ENCODE results near the gene ANAPC2. TPM values are rescaled to one million over a fixed set of nuclear protein-coding genes. Genes with fewer than 3 reads are reported as not detected.

ANAPC2 gene
- total and polyA plus RNA-seq, 8 donors: 42.1 to 58.8 (median 44.4) TPM

DNA sequence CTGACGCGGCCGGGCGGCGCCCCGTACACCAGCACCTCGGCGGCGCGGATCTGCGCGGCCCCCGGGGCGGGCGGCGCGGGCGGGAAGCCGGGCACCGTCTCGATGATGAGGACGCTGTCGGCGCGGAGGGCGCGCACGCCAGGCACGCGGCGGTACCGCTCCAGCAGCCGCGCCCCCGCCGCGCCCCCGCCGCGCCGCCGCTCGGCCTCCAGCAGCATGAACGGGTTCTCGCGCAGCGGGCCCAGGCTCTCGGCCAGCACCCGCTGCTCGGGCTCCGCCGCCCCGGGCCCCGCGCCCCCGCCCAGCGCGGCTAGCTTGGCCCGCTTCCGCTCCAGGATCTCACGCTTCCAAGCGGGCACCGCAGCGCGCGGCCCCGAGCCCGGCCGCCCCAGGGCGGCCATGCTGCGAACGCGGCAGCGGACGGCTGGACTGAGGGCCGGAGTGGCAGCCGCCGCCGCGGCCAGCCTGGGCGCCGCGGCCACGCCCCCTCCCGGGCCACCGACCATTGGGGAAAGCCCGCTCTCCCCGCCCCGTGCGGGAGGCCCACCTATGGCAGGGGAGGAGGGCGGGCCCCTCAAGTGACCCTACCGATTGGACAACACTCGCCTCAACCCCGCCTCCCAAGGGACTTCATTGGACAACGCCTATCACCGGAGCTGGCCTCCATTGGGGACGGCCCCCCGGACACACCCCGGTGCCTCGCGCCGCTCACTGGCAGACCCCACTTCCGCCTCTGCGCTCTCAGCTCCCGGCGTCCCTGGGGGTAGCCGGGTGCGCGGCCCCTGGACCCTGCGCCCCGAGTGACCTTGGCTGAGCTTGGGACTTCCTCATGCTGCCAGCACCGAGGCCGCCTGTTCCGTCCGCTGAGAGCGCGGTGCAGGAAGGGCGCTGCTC is 12.2 kb upstream of the ANAPC2 start, which contains the start of gene TPRN:
Gene TPRN (minus strand): TSS at position 431 of the 894 bp plus-strand sequence. CDS start 30 bp downstream, at position 401.
- intact Hi-C loops (cut with DNase I): no loop called here
- DNase-seq (peak; percentile 97 to 99 (median 98)), ATAC-seq (peak; percentile 95)
- Histone ChIP-seq H3K4me1 (peaks cover 25 to 74% of the 10 kb centered on the region in 2 donors), H3K27ac (peak within 1 kb of the TSS; percentile 82 to 92), H3K9me3 (no peaks in the 10 kb centered on the region), H3K4me3 (peak within 1 kb of the TSS; percentile 55 to 74), H3K27me3 (peaks cover 0 to 5% of the 10 kb centered on the region in 2 donors), H3K36me3 (no peaks in the 10 kb centered on the region)
- TF ChIP-seq, protein P1, sequence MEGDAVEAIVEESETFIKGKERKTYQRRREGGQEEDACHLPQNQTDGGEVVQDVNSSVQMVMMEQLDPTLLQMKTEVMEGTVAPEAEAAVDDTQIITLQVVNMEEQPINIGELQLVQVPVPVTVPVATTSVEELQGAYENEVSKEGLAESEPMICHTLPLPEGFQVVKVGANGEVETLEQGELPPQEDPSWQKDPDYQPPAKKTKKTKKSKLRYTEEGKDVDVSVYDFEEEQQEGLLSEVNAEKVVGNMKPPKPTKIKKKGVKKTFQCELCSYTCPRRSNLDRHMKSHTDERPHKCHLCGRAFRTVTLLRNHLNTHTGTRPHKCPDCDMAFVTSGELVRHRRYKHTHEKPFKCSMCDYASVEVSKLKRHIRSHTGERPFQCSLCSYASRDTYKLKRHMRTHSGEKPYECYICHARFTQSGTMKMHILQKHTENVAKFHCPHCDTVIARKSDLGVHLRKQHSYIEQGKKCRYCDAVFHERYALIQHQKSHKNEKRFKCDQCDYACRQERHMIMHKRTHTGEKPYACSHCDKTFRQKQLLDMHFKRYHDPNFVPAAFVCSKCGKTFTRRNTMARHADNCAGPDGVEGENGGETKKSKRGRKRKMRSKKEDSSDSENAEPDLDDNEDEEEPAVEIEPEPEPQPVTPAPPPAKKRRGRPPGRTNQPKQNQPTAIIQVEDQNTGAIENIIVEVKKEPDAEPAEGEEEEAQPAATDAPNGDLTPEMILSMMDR (IDR thresholded peaks at IDR 0.05): no peak

DNA sequence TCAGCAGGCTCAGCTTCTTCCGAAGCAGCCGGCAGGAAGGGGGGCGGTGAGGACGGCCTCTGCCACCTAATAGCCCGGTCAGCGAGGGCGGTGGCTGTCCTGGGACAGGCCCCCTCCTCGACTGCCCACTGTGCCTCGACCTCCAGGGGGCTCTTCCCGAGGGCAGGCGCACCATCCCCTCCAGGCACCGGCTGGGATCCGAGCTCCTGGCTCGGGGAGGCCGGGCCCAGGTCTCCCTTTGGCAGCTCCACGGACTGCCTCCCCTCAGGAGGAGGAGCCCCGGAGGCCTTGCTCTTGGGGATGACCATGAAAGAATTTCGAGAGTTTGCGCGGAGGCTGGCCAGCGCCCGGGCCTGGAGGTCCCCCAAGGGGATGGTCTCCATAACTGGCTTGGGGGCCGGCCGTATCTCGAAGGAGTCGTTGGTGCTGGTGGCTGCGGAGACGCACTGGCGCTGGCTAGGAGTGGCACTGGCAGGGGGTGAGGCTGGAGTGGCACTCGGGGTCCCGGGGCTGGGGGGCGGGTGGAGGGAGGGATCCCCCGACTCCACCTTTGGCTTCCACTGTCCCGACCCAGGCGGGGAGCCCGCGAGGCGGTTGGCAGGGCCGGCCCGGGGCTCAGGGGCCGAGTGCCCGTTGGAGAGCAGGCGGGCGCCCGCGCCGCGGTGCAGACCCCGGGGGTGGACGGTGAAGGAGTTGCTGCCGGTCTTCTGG is 11.2 kb upstream of the ANAPC2 start:
- Histone ChIP-seq H3K36me3 (no peaks in the 10 kb centered on the region), H3K27ac (peak overlapping the region in 1 of 2 donors; percentile 31), H3K9me3 (no peaks in the 10 kb centered on the region), H3K27me3 (peaks cover 0 to 5% of the 10 kb centered on the region in 2 donors), H3K4me1 (peaks cover 21 to 75% of the 10 kb centered on the region in 2 donors), H3K4me3 (peak overlapping the region; percentile 41 to 55)
- TF ChIP-seq, protein P1 (IDR thresholded peaks at IDR 0.05): no peak
- intact Hi-C loops (cut with DNase I): no loop called here
- ATAC-seq (no peak), DNase-seq (no peak)

- intact Hi-C loops (cut with DNase I): no loop called here
- H3K4me3 ChIP-seq: peak overlapping the region; percentile 41 to 55
- H3K27ac ChIP-seq: peak overlapping the region; percentile 31 to 58
- H3K9me3 ChIP-seq: no peaks in the 10 kb centered on the region
- H3K4me1 ChIP-seq: peaks cover 15 to 68% of the 10 kb centered on the region in 2 donors
- H3K36me3 ChIP-seq: no peaks in the 10 kb centered on the region
- TF ChIP-seq, protein P1 (IDR thresholded peaks at IDR 0.05): no peak
- DNase-seq (no peak), ATAC-seq (peak; percentile 5)
- peaks cover 0 to 5% of the 10 kb centered on the region in 2 donors for H3K27me3 ChIP-seq
These were observed 10.5 kb upstream of the ANAPC2 start for GRCh38 chr9:137198902-137199283.

GRCh38 chr9:137198051-137198901 is 9.9 kb upstream of the ANAPC2 start:
- TF ChIP-seq, protein P1 (IDR thresholded peaks at IDR 0.05): no peak
- Histone ChIP-seq H3K4me3 (peak overlapping the region; percentile 7 to 55), H3K36me3 (no peaks in the 10 kb centered on the region), H3K9me3 (no peaks in the 10 kb centered on the region), H3K27ac (peak overlapping the region; percentile 37 to 58), H3K4me1 (peaks cover 12 to 62% of the 10 kb centered on the region in 2 donors), H3K27me3 (peaks cover 0 to 5% of the 10 kb centered on the region in 2 donors)
- intact Hi-C loops (cut with DNase I): no loop called here
- ATAC-seq: peak; percentile 43
- peak in 1 of 4 donors; percentile 74 for DNase-seq

Measured in left lung (tissue), 10 donors.